ENCODE results near the gene SDF2L1. TPM values are rescaled to one million over a fixed set of nuclear protein-coding genes. Genes with fewer than 3 reads are reported as not detected.

Gene SDF2L1
- total and polyA plus RNA-seq, 10 of the 15 experiments (the other 5 are each of a cell fraction or from before 2014, with no cell fraction given) = 3.0 to 214 (median 55.5) TPM

- TF ChIP-seq CUX1 (IDR thresholded peaks at IDR 0.05; ENCODE audit: insufficient replicate concordance, low read depth, low read length) (no peak), BACH1 (IDR thresholded peaks at IDR 0.05; ENCODE audit: borderline replicate concordance) (no peak), REST (IDR thresholded peaks at IDR 0.05; ENCODE audit: low read depth, low read length) (no peak)
These were observed 15.9 kb upstream of the SDF2L1 start (continued) for GRCh38 chr22:21626073-21626734.

Measured in GM12878 (cell line).